Gastroesophageal sphincter (tissue), 3 donors: ENCODE measurements around the gene MAPK8.

ENCODE experiments used
- EP300 ChIP-seq: sonication (generic); formaldehyde crosslinking; IDR thresholded peaks from one replicate; pipeline ENCODE4 v1.6.1; 2017; ENCODE audit warnings: antibody characterized with exemption, mild to moderate bottlenecking
- POLR2A ChIP-seq, 2 donors: fragments of 450-650 bp; IDR thresholded peaks; one replicate each; pipeline ENCODE4 v1.6.1; 2017; ENCODE audit warnings: antibody characterized with exemption in 2 of 2, mild to moderate bottlenecking in 2 of 2, moderate library complexity in 1 of 2
- POLR2AphosphoS5 ChIP-seq: sonication (generic); formaldehyde crosslinking; IDR thresholded peaks from one replicate; pipeline ENCODE4 v1.6.1; 2017; ENCODE audit warnings: antibody characterized with exemption
- TF ChIP-seq, protein P1 (sequence below), 4 experiments: fragments of 200-600 bp in 2 of 4; fragments of 450-650 bp in 2 of 4; sonication (generic) in 1 of 4; IDR thresholded peaks; one replicate each; pipeline ENCODE4 v1.5.1; 2017 to 2019; ENCODE audit warnings: antibody characterized with exemption in 4 of 4, mild to moderate bottlenecking in 2 of 4, moderate library complexity in 2 of 4

DNA sequence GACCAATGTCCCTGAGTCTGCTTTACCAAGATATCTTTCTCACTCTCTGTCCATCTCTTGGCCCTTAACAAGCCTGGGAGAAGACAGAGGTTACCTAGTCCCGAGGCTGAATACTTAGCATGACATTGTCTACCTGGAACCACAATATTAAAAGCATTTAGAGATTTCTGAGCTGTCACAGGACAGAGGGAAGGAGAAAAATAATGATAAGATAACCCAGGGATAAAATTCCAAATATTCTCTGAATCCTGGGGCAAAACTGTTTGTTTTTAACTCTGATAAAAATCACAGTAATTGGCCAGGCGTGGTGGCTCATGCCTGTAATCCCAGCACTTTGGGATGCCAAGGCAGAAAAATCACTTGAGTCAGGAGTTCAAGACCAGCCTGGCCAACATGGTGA lies 12.0 kb upstream of the MAPK8 start:
- TF ChIP-seq POLR2A (IDR thresholded peaks at IDR 0.05), result no peak
- TF ChIP-seq, protein P1, sequence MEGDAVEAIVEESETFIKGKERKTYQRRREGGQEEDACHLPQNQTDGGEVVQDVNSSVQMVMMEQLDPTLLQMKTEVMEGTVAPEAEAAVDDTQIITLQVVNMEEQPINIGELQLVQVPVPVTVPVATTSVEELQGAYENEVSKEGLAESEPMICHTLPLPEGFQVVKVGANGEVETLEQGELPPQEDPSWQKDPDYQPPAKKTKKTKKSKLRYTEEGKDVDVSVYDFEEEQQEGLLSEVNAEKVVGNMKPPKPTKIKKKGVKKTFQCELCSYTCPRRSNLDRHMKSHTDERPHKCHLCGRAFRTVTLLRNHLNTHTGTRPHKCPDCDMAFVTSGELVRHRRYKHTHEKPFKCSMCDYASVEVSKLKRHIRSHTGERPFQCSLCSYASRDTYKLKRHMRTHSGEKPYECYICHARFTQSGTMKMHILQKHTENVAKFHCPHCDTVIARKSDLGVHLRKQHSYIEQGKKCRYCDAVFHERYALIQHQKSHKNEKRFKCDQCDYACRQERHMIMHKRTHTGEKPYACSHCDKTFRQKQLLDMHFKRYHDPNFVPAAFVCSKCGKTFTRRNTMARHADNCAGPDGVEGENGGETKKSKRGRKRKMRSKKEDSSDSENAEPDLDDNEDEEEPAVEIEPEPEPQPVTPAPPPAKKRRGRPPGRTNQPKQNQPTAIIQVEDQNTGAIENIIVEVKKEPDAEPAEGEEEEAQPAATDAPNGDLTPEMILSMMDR (IDR thresholded peaks at IDR 0.05), result no peak
- TF ChIP-seq POLR2AphosphoS5, result no peak
- no peak for TF ChIP-seq EP300
